Islet of Langerhans (tissue), 1 donor: ENCODE data around the gene ZNF212.
"Not testable (repeated sequence)": the region's sequence is repeated elsewhere in the genome, so short reads cannot be mapped to it uniquely, and the experiment has no call there.

Source experiments
- FAIRE-seq: peaks from one replicate; lab custom pipeline; 2011; peaks lifted over from hg19 to GRCh38; lab: Jason Lieb, UNC

The ZNF212 gene

GRCh38 chr7:149218469-149219420 lies 20.7 kb upstream of the ZNF212 start:
- FAIRE-seq: no peak

- FAIRE-seq: no peak
These were observed 18.9 kb upstream of the ZNF212 start for GRCh38 chr7:149220534-149220933.

GRCh38 chr7:149223176-149223575 lies 16.3 kb upstream of the ZNF212 start:
- no peak for FAIRE-seq

- no peak for FAIRE-seq
These were observed 15.7 kb upstream of the ZNF212 start for GRCh38 chr7:149223761-149224160.

- no peak for FAIRE-seq
These were observed 15.1 kb upstream of the ZNF212 start for GRCh38 chr7:149224352-149224751.

- no peak for FAIRE-seq
These were observed 14.3 kb upstream of the ZNF212 start for GRCh38 chr7:149225106-149225505.

GRCh38 chr7:149225656-149226055 lies 13.8 kb upstream of the ZNF212 start:
- FAIRE-seq: no peak

GRCh38 chr7:149226366-149226765 lies 13.1 kb upstream of the ZNF212 start:
- not testable (repeated sequence) for FAIRE-seq

- no peak for FAIRE-seq
These were observed 12.5 kb upstream of the ZNF212 start for GRCh38 chr7:149226840-149227494.

GRCh38 chr7:149228831-149229471 lies 10.5 kb upstream of the ZNF212 start:
- no peak for FAIRE-seq

- FAIRE-seq: no peak
These were observed 9.9 kb upstream of the ZNF212 start for GRCh38 chr7:149229526-149229925.

GRCh38 chr7:149232362-149232761 lies 7.1 kb upstream of the ZNF212 start:
- FAIRE-seq: no peak

- FAIRE-seq: not testable (repeated sequence)
These were observed 5.7 kb upstream of the ZNF212 start for GRCh38 chr7:149233655-149234204.

- FAIRE-seq: no peak
These were observed 1.9 kb upstream of the ZNF212 start for GRCh38 chr7:149237502-149237901.

- FAIRE-seq: no peak
These were observed 1.4 kb upstream of the ZNF212 start for GRCh38 chr7:149238051-149238450.

GRCh38 chr7:149240637-149241036 lies 1.2 kb downstream of the ZNF212 start:
- FAIRE-seq: no peak

- no peak for FAIRE-seq
These were observed 2.2 kb downstream of the ZNF212 start for GRCh38 chr7:149241696-149242095.

GRCh38 chr7:149245244-149245643 lies 5.8 kb downstream of the ZNF212 start:
- FAIRE-seq: no peak

GRCh38 chr7:149245744-149246143 lies 6.3 kb downstream of the ZNF212 start:
- FAIRE-seq: no peak

- FAIRE-seq: no peak
These were observed 9.3 kb downstream of the ZNF212 start for GRCh38 chr7:149248777-149249176.

GRCh38 chr7:149250151-149250550 lies 10.7 kb downstream of the ZNF212 start:
- FAIRE-seq: not testable (repeated sequence)

- not testable (repeated sequence) for FAIRE-seq
These were observed 12.1 kb downstream of the ZNF212 start for GRCh38 chr7:149251518-149251917.

GRCh38 chr7:149252378-149252777 lies 12.9 kb downstream of the ZNF212 start:
- FAIRE-seq: no peak
